ENCODE data around the gene ST8SIA5. TPM values are rescaled to one million over a fixed set of nuclear protein-coding genes. Genes with fewer than 3 reads are reported as not detected.

Gene ST8SIA5
- total RNA-seq, 1 donor from 2014 or later: 0.20 TPM

- Mint-ChIP-seq H3K4me3 (no peak overlapping the region), H3K27ac (no peak overlapping the region), H3K27me3 (ENCODE audit: low read depth) (peaks cover 89% of the 10 kb centered on the region), H3K9me3 (no peaks in the 10 kb centered on the region), H3K4me1 (peaks cover 11% of the 10 kb centered on the region), H3K36me3 (no peaks in the 10 kb centered on the region)
- TF ChIP-seq CTCF (IDR thresholded peaks at IDR 0.05; ENCODE audit: unreplicated experiment): no peak
- DNase-seq (ENCODE audit: low spot score in 2 of 2, unreplicated experiment in 2 of 2): no peak
Observed at GRCh38 chr18:46754661-46755292, 2.1 kb downstream of the ST8SIA5 start.

GRCh38 chr18:46754188-46754587 is 2.7 kb downstream of the ST8SIA5 start:
- Mint-ChIP-seq H3K27ac (no peak overlapping the region), H3K27me3 (ENCODE audit: low read depth) (peaks cover 87% of the 10 kb centered on the region), H3K9me3 (no peaks in the 10 kb centered on the region), H3K4me1 (peaks cover 11% of the 10 kb centered on the region), H3K36me3 (no peaks in the 10 kb centered on the region), H3K4me3 (no peak overlapping the region)
- no peak for DNase-seq (ENCODE audit: low spot score in 2 of 2, unreplicated experiment in 2 of 2)
- no peak for TF ChIP-seq CTCF (IDR thresholded peaks at IDR 0.05; ENCODE audit: unreplicated experiment)

GRCh38 chr18:46751882-46752281 is 5.0 kb downstream of the ST8SIA5 start:
- TF ChIP-seq CTCF (IDR thresholded peaks at IDR 0.05; ENCODE audit: unreplicated experiment): no peak
- Mint-ChIP-seq H3K27me3 (ENCODE audit: low read depth) (peaks cover 77% of the 10 kb centered on the region), H3K36me3 (no peaks in the 10 kb centered on the region), H3K4me1 (peaks cover 2% of the 10 kb centered on the region), H3K4me3 (no peak overlapping the region), H3K9me3 (no peaks in the 10 kb centered on the region), H3K27ac (no peak overlapping the region)
- DNase-seq (ENCODE audit: low spot score in 2 of 2, unreplicated experiment in 2 of 2): no peak

GRCh38 chr18:46750626-46751025 is 6.2 kb downstream of the ST8SIA5 start:
- no peaks in the 10 kb centered on the region for H3K36me3 Mint-ChIP-seq
- no peak overlapping the region for H3K4me3 Mint-ChIP-seq
- peaks cover 80% of the 10 kb centered on the region for H3K27me3 Mint-ChIP-seq (ENCODE audit: low read depth)
- TF ChIP-seq CTCF (IDR thresholded peaks at IDR 0.05; ENCODE audit: unreplicated experiment): no peak
- peaks cover 2% of the 10 kb centered on the region for H3K4me1 Mint-ChIP-seq
- no peak for DNase-seq (ENCODE audit: low spot score in 2 of 2, unreplicated experiment in 2 of 2)
- H3K27ac Mint-ChIP-seq: no peak overlapping the region
- H3K9me3 Mint-ChIP-seq: peaks cover 5% of the 10 kb centered on the region

- no peak for DNase-seq (ENCODE audit: low spot score in 2 of 2, unreplicated experiment in 2 of 2)
- TF ChIP-seq CTCF (IDR thresholded peaks at IDR 0.05; ENCODE audit: unreplicated experiment): no peak
- H3K36me3 Mint-ChIP-seq: no peaks in the 10 kb centered on the region
- peaks cover 79% of the 10 kb centered on the region for H3K27me3 Mint-ChIP-seq (ENCODE audit: low read depth)
- no peaks in the 10 kb centered on the region for H3K4me1 Mint-ChIP-seq
- peaks cover 6% of the 10 kb centered on the region for H3K9me3 Mint-ChIP-seq
- no peak overlapping the region for H3K4me3 Mint-ChIP-seq
- H3K27ac Mint-ChIP-seq: no peak overlapping the region
Observed at GRCh38 chr18:46748466-46748865, 8.4 kb downstream of the ST8SIA5 start.

- H3K27ac Mint-ChIP-seq: no peak overlapping the region
- DNase-seq (ENCODE audit: low spot score in 2 of 2, unreplicated experiment in 2 of 2): no peak
- H3K4me3 Mint-ChIP-seq: no peak overlapping the region
- TF ChIP-seq CTCF (IDR thresholded peaks at IDR 0.05; ENCODE audit: unreplicated experiment): no peak
- H3K4me1 Mint-ChIP-seq: no peaks in the 10 kb centered on the region
- no peaks in the 10 kb centered on the region for H3K36me3 Mint-ChIP-seq
- H3K27me3 Mint-ChIP-seq (ENCODE audit: low read depth): peaks cover 54% of the 10 kb centered on the region
- H3K9me3 Mint-ChIP-seq: peaks cover 15% of the 10 kb centered on the region
Observed at GRCh38 chr18:46740046-46740445, 16.8 kb downstream of the ST8SIA5 start.
